ENCODE results near the gene PUS1. TPM values are rescaled to one million over a fixed set of nuclear protein-coding genes. Genes with fewer than 3 reads are reported as not detected.

Gene PUS1
- total and polyA plus RNA-seq, 9 of the 15 experiments (the other 6 are each of a cell fraction or from before 2014, with no cell fraction given), result 1.9 to 90.8 (median 30.0) TPM

GRCh38 chr12:131971226-131971625 is 42.1 kb downstream of the PUS1 start:
- intact Hi-C loops (cut with micrococcal nuclease), result no loop called here
- WGBS (ENCODE audit: insufficient coverage, low coverage, missing lambda C conversion rate), result 75% methylated on average over 1 of the region's 1 CpG
- no peak overlapping the region for H3K9ac ChIP-seq (ENCODE audit: insufficient read depth in 1 of 2, low read depth in 2 of 2, low read length in 2 of 2)
- H3K4me1 ChIP-seq (replicated peaks in 1 of 2; ENCODE audit: control insufficient read depth in 2 of 2, insufficient read depth in 2 of 2, low read length in 2 of 2), result peaks cover 0 to 9% of the 10 kb centered on the region in 2 experiments; a peak in 2 of 5 replicates
- no peak overlapping the region for H3K4me2 ChIP-seq (ENCODE audit: insufficient read depth, low read length)
- H3K9me1 ChIP-seq (ENCODE audit: control insufficient read depth, insufficient read depth, low read length), result peaks cover 4% of the 10 kb centered on the region
- no peaks in the 10 kb centered on the region for H3K9me3 ChIP-seq (replicated peaks; ENCODE audit: control insufficient read depth, insufficient read depth, low read depth, low read length)
- ATAC-seq (no peak), DNase-seq (ENCODE audit: extremely low read depth in 1 of 4, low spot score in 3 of 4) (no peak), FAIRE-seq (no peak)
- H3K4me3 ChIP-seq, result no peak overlapping the region
- TF ChIP-seq PHF21A (IDR thresholded peaks at IDR 0.05; ENCODE audit: borderline replicate concordance, low read depth) (no peak), MTA2 (IDR thresholded peaks at IDR 0.05; ENCODE audit: low read depth) (no peak), HMGN3 (IDR thresholded peaks at IDR 0.05; ENCODE audit: borderline replicate concordance, extremely low read depth, insufficient read length, low read depth, low read length) (no peak), FOS (IDR thresholded peaks at IDR 0.05; ENCODE audit: extremely low read depth, insufficient read length) (no peak), SMAD4 (CRISPR knock-in tag; conservative IDR thresholded peaks at IDR 0.05) (no peak), STAT5B (CRISPR knock-in tag; IDR thresholded peaks at IDR 0.05) (no peak), TSC22D4 (tag; IDR thresholded peaks at IDR 0.05) (no peak), POLR3G (IDR thresholded peaks at IDR 0.05; ENCODE audit: extremely low read depth, insufficient read length, insufficient replicate concordance) (no peak)
- H4K20me1 ChIP-seq (replicated peaks; ENCODE audit: control insufficient read depth, insufficient read depth, low read length), result peaks cover 4% of the 10 kb centered on the region; the same call in 1 of the 2 replicates
- H3K27me3 ChIP-seq (ENCODE audit: control insufficient read depth in 2 of 2, insufficient read depth in 2 of 2, low read length in 2 of 2), result no peaks in the 10 kb centered on the region
- H3K79me2 ChIP-seq (ENCODE audit: control insufficient read depth, insufficient read depth, low read length), result peaks cover 93% of the 10 kb centered on the region
- no TSS peak for BruUV-seq (replicated peaks)
- in situ Hi-C loops (cut with MboI), result no loop called here
- CTCF ChIA-PET (ENCODE audit: low intra/inter-chr PET ratio), result no interaction called here
- POLR2A ChIA-PET, result interaction anchor here (0.8 kb wide), 1 partner anchor 14 kb away, joined by 4 read pairs; no protein-coding TSS in a partner anchor
- H2AFZ ChIP-seq (ENCODE audit: low read depth, low read length), result no peak overlapping the region
- peaks cover 9% of the 10 kb centered on the region; the same call in 1 of the 3 replicates for H3K36me3 ChIP-seq (ENCODE audit: control insufficient read depth, insufficient read depth, low read length)
- no peak overlapping the region for H3K27ac ChIP-seq (ENCODE audit: extremely low read depth, low read depth, low read length)
